GM12873 (cell line): Measurements from ENCODE around the gene LRIG1.

Experiments used
- TF ChIP-seq, protein P1 (sequence below): IDR thresholded peaks from 2 replicates; pipeline ENCODE4 v1.5.1; 2012; ENCODE audit warnings: low read depth, mild to moderate bottlenecking, moderate library complexity, low read length, control low read depth; ENCODE audit not compliant: insufficient read depth; ENCODE audit errors: missing control alignments

The LRIG1 gene

DNA sequence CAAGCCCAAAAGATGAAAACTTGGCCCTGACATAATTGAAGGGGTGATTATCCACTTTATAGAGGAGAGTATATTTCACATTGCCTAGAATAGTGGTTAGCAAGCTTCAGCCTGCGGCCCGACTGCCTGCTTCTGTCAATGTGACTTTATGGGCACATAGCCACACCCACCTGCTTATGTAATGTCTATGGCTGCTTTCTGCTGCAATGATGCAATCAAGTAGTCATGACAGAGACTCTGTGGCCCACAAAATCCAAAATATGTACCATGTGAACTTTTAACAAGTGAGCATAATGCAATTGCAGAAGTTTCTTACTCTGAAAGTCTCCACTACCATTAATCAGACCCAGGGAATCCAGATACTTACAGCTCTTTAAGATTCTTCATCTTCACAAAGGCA lies 103.1 kb downstream of the LRIG1 start:
- TF ChIP-seq, protein P1, sequence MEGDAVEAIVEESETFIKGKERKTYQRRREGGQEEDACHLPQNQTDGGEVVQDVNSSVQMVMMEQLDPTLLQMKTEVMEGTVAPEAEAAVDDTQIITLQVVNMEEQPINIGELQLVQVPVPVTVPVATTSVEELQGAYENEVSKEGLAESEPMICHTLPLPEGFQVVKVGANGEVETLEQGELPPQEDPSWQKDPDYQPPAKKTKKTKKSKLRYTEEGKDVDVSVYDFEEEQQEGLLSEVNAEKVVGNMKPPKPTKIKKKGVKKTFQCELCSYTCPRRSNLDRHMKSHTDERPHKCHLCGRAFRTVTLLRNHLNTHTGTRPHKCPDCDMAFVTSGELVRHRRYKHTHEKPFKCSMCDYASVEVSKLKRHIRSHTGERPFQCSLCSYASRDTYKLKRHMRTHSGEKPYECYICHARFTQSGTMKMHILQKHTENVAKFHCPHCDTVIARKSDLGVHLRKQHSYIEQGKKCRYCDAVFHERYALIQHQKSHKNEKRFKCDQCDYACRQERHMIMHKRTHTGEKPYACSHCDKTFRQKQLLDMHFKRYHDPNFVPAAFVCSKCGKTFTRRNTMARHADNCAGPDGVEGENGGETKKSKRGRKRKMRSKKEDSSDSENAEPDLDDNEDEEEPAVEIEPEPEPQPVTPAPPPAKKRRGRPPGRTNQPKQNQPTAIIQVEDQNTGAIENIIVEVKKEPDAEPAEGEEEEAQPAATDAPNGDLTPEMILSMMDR = no peak

DNA sequence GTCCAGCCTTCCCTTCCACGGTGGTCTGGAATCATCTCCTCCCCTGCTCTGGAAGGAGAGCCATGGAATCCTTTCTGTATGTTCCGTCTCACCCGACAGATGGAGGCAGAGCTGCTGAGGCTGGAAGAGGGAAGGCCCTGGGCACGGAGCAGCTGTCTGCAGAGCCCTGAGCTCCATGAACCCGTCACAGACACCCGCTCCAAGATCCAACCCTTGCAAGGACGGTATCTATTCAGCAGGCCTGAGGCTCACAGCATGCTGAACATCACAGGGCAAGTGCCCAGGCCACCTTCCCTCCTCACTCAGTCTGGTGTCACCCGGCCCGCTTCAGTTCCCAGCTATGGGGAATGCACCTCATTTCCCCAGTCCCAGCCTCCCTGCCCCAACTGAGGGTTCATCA lies 103.9 kb downstream of the LRIG1 start:
- TF ChIP-seq, protein P1 = no peak

DNA sequence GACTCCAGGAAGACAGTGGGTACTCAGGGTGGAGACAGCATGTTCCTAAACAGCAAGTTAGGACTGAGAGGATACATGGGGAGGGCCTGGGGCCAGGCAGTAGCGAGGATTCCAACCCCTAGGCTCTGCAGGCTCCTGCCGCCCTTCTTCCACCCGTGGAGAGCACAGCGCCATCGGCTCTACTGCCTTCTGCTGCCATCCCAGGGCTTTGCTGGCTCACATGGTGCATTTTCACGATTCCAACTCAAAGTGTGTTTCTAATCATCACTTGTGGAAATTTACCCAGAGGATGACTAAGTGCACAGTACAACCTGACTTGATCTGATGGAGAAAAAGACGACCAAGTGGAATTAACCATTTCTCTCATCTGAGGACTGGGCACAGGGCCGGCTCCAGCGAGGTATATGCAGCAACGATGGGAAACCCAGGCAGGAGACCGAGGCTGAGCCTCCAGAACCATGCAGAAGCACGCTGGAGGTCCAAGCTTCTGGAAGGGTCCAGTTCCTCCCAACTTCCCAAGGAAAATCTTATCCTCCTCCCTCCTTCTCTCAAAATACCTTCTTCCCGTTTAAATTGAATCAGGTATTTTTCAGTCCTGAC lies 104.6 kb downstream of the LRIG1 start:
- TF ChIP-seq, protein P1 = no peak

DNA sequence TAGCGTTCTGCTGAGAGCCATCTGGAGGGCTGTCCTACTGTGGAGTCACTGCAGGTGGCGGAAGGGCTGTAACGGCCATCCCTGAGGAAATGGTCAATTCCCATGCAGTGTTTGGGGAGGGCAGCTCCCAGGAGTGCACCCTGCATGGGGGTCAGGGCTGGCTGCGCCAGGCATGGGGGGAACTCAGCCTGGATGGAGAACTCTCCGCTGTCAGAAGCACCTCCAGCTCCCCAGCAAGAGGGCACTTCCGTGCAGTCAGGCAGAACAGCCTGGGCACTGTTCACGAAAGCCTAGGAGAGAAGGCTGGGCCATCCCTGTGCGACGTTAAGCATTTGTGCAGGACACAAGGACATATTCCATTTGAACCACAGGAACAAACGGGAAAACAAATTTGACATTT lies 105.2 kb downstream of the LRIG1 start:
- TF ChIP-seq, protein P1 = no peak

DNA sequence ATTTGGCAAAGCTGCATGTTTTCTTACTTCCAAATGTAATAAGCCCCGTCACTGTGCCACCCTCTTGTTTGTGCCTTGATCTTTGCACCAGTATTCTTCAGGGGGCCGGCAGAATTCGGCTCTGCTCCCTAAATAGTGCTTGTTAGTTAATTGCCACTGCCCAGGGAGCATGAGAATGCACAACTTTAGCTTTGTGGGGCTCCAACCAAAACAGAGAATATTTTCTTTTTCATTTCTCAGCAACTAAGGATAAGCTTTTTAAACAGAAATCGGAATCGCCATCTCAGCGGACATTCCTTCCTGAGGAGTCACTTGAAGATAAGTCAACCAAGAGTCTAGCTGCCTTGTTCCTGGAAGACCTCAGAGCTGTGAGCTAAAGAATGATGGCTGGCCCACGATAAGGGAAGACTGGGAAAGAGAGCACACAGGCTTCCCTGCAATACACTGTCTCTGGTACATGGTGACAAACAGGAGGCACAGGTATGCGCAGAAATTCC lies 106.0 kb downstream of the LRIG1 start:
- TF ChIP-seq, protein P1 = no peak

DNA sequence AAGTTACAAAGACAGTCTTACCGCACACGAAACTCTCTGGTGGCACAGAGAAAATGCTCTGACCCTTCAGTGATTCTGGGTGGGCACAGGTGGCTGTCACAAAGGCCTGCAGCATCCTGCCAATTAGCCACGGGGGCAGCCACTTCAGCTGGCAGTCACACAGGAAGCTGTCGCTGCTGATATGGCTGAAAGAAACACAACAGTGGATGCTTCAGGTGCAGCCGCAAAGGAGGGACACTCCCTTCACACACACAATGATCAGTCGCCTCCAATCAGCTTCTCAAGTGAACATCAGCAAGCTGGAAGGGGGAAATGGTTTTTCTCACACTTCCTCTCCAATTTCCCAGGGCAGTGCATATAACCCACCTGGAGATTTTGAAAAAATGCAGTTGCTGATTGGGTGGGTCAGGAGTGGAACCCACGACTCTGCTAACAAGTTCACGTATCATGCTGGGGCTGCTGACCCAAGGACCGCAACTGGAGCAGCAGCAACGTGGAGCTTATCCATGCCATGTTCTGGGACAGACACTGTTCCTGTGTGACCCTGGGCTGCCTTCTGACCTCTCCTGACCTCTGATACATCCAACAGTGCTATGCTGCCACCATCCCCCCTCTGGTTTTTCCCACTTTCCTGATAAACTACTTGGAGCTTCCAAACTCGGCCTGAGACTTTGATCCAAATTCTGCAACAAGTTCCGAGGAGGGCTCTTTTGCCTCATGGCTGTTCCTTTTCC lies 106.6 kb downstream of the LRIG1 start:
- TF ChIP-seq, protein P1 = no peak

DNA sequence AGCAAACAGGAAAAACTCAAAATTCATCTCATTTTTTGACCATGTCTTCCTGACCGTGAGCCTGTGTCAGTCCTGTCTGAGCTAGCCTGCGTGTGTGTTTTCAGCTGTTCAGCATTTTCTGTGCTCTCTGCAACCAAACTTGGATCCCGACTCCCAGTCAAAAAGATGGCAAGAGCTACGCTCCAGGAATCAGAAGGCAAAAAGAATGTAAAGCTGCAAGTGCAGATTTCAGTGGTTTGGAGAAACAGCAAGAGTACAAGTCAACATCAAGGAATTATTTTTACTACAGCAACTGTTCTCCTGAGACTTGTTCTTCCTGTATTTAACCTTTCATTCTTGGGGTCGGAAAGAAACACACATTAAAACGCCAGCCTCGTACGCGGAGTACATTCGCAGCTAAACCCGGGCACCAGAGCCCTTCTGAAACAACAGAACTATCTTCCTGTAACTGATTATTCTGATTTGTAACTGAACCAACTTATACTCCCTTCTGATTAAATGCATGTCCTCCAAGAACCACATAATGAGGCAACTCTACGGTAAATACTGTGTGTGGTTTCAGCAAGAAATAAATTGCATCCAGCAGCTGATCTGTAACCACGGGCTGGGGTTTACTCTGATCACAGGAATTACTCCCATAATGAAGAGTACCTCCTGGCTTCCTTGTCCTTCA lies 107.4 kb downstream of the LRIG1 start:
- TF ChIP-seq, protein P1 = no peak
